ENCODE results near the gene FHIT.

FHIT gene

GRCh38 chr3:60453326-60453725, 797.9 kb downstream of the FHIT start:
- TF ChIP-seq POLR2AphosphoS5 (IDR thresholded peaks at IDR 0.05; ENCODE audit: low read depth, low read length) (no peak), SIN3A (IDR thresholded peaks at IDR 0.05; ENCODE audit: borderline replicate concordance, insufficient read depth, low read length) (no peak), TAF1 (IDR thresholded peaks at IDR 0.05; ENCODE audit: borderline replicate concordance, insufficient read depth, low read length) (no peak), FOXP2 (optimal IDR thresholded peaks at IDR 0.05; ENCODE audit: borderline replicate concordance, extremely low read depth, extremely low read length, insufficient read depth) (no peak)
- TF ChIP-seq, protein P1, sequence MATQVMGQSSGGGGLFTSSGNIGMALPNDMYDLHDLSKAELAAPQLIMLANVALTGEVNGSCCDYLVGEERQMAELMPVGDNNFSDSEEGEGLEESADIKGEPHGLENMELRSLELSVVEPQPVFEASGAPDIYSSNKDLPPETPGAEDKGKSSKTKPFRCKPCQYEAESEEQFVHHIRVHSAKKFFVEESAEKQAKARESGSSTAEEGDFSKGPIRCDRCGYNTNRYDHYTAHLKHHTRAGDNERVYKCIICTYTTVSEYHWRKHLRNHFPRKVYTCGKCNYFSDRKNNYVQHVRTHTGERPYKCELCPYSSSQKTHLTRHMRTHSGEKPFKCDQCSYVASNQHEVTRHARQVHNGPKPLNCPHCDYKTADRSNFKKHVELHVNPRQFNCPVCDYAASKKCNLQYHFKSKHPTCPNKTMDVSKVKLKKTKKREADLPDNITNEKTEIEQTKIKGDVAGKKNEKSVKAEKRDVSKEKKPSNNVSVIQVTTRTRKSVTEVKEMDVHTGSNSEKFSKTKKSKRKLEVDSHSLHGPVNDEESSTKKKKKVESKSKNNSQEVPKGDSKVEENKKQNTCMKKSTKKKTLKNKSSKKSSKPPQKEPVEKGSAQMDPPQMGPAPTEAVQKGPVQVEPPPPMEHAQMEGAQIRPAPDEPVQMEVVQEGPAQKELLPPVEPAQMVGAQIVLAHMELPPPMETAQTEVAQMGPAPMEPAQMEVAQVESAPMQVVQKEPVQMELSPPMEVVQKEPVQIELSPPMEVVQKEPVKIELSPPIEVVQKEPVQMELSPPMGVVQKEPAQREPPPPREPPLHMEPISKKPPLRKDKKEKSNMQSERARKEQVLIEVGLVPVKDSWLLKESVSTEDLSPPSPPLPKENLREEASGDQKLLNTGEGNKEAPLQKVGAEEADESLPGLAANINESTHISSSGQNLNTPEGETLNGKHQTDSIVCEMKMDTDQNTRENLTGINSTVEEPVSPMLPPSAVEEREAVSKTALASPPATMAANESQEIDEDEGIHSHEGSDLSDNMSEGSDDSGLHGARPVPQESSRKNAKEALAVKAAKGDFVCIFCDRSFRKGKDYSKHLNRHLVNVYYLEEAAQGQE (IDR thresholded peaks at IDR 0.05; ENCODE audit: insufficient read depth in 1 of 2, low read depth in 2 of 2, low read length in 2 of 2) = no peak

GRCh38 chr3:60448696-60449095, 802.6 kb downstream of the FHIT start:
- TF ChIP-seq TAF1 (IDR thresholded peaks at IDR 0.05; ENCODE audit: borderline replicate concordance, insufficient read depth, low read length) (no peak), SIN3A (IDR thresholded peaks at IDR 0.05; ENCODE audit: borderline replicate concordance, insufficient read depth, low read length) (no peak), FOXP2 (optimal IDR thresholded peaks at IDR 0.05; ENCODE audit: borderline replicate concordance, extremely low read depth, extremely low read length, insufficient read depth) (no peak), POLR2AphosphoS5 (IDR thresholded peaks at IDR 0.05; ENCODE audit: low read depth, low read length) (no peak)
- TF ChIP-seq, protein P1 (IDR thresholded peaks at IDR 0.05; ENCODE audit: insufficient read depth in 1 of 2, low read depth in 2 of 2, low read length in 2 of 2) = no peak

DNA sequence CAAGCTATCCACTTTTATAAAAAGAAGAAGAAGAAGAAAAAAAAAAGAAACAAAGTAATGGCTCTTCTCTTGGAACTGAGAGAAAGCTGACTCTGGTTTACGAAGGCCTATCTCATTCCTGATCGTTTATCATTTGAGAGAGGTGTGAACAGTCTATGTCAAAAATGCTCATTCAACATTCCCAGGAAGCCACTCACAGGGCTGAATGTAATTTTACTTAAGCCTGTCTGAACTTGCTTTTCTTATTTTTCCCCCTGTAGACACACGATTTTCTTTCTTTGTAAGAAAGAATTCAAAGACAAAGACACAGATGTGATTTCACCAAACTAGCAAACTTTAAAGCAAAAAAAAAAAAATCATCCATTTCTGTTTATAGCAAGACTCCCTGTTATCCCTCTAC, 805.8 kb downstream of the FHIT start:
- TF ChIP-seq, protein P1 (IDR thresholded peaks at IDR 0.05; ENCODE audit: insufficient read depth in 1 of 2, low read depth in 2 of 2, low read length in 2 of 2) = no peak
- TF ChIP-seq POLR2AphosphoS5 (IDR thresholded peaks at IDR 0.05; ENCODE audit: low read depth, low read length) (no peak), TAF1 (IDR thresholded peaks at IDR 0.05; ENCODE audit: borderline replicate concordance, insufficient read depth, low read length) (no peak), FOXP2 (optimal IDR thresholded peaks at IDR 0.05; ENCODE audit: borderline replicate concordance, extremely low read depth, extremely low read length, insufficient read depth) (no peak), SIN3A (IDR thresholded peaks at IDR 0.05; ENCODE audit: borderline replicate concordance, insufficient read depth, low read length) (no peak)

DNA sequence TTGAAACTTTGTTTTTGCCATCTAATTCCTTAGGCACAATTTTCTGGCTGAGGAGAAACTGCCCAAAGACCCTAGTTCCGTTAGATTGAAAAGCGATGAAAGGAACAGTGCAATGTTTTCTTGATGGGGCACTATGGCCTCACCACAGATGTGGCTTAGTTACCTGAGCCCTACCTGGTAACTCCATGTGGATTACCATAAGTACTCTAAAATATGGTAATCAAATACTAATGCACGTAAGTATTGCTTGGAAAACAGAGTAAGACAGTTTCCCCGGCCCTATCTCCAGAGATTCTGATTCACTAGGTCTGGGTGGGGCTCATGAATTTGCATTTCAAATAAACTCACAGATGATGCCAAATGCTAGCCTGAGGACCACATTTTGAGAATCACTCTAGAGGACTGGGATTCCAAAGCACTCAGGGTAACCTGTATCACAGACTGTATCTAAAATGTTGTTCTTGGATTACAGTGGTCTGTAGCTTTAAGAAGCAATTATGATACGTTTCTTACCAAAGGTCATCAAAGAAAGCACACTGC, 806.3 kb downstream of the FHIT start:
- TF ChIP-seq POLR2AphosphoS5 (IDR thresholded peaks at IDR 0.05; ENCODE audit: low read depth, low read length) = no peak
- TF ChIP-seq SIN3A (IDR thresholded peaks at IDR 0.05; ENCODE audit: borderline replicate concordance, insufficient read depth, low read length) = no peak
- TF ChIP-seq, protein P1 (IDR thresholded peaks at IDR 0.05; ENCODE audit: insufficient read depth in 1 of 2, low read depth in 2 of 2, low read length in 2 of 2) = no peak
- no peak for TF ChIP-seq FOXP2 (optimal IDR thresholded peaks at IDR 0.05; ENCODE audit: borderline replicate concordance, extremely low read depth, extremely low read length, insufficient read depth)
- TF ChIP-seq TAF1 (IDR thresholded peaks at IDR 0.05; ENCODE audit: borderline replicate concordance, insufficient read depth, low read length) = no peak
